ENCODE data around the gene MICAL2. TPM values are rescaled to one million over a fixed set of nuclear protein-coding genes. Genes with fewer than 3 reads are reported as not detected.

MICAL2 gene
- total RNA-seq, 1 experiment from 2014 or later = 191 TPM

- Mint-ChIP-seq H3K9me3 (ENCODE audit: low read depth, unreplicated experiment) (no peaks in the 10 kb centered on the region), H3K27ac (ENCODE audit: unreplicated experiment) (no peak overlapping the region), H3K36me3 (ENCODE audit: insufficient read depth, unreplicated experiment) (no peaks in the 10 kb centered on the region), H3K4me3 (ENCODE audit: low read depth, unreplicated experiment) (no peak overlapping the region), H3K27me3 (ENCODE audit: unreplicated experiment) (no peaks in the 10 kb centered on the region), H3K4me1 (ENCODE audit: low read depth, unreplicated experiment) (peaks cover 22% of the 10 kb centered on the region)
- TF ChIP-seq CTCF (IDR thresholded peaks at IDR 0.05; ENCODE audit: unreplicated experiment) = no peak
- no TSS peak for BruUV-seq (replicated peaks)
- CTCF ChIA-PET = no interaction called here
- intact Hi-C loops (cut with micrococcal nuclease; ENCODE audit: unreplicated experiment) = loop anchor here (5.0 kb wide), 1 partner anchor 54 kb away; no protein-coding TSS in a partner anchor
- no peak for DNase-seq
Observed at GRCh38 chr11:12101318-12101717, 9.1 kb upstream of the MICAL2 start.

- intact Hi-C loops (cut with micrococcal nuclease; ENCODE audit: unreplicated experiment) = loop anchor here (5.0 kb wide), 1 partner anchor 55 kb away; no protein-coding TSS in a partner anchor
- Mint-ChIP-seq H3K4me3 (ENCODE audit: low read depth, unreplicated experiment) (no peak overlapping the region), H3K9me3 (ENCODE audit: low read depth, unreplicated experiment) (no peaks in the 10 kb centered on the region), H3K27me3 (ENCODE audit: unreplicated experiment) (no peaks in the 10 kb centered on the region), H3K36me3 (ENCODE audit: insufficient read depth, unreplicated experiment) (no peaks in the 10 kb centered on the region), H3K4me1 (ENCODE audit: low read depth, unreplicated experiment) (peaks cover 22% of the 10 kb centered on the region), H3K27ac (ENCODE audit: unreplicated experiment) (no peak overlapping the region)
- TF ChIP-seq CTCF (IDR thresholded peaks at IDR 0.05; ENCODE audit: unreplicated experiment) = no peak
- DNase-seq = no peak
- CTCF ChIA-PET = interaction anchor here (0.7 to 2.3 kb wide), 4 partner anchors 15 to 116 kb away, joined by 3 to 10 read pairs (median 4); no protein-coding TSS in a partner anchor
- no TSS peak for BruUV-seq (replicated peaks)
Observed at GRCh38 chr11:12102588-12103410, 7.6 kb upstream of the MICAL2 start.

GRCh38 chr11:12103411-12104225, 6.8 kb upstream of the MICAL2 start:
- no peak overlapping the region for H3K27ac Mint-ChIP-seq (ENCODE audit: unreplicated experiment)
- no peaks in the 10 kb centered on the region for H3K27me3 Mint-ChIP-seq (ENCODE audit: unreplicated experiment)
- H3K9me3 Mint-ChIP-seq (ENCODE audit: low read depth, unreplicated experiment) = no peaks in the 10 kb centered on the region
- intact Hi-C loops (cut with micrococcal nuclease; ENCODE audit: unreplicated experiment) = loop anchor here (5.0 kb wide), 1 partner anchor 56 kb away; no protein-coding TSS in a partner anchor
- no peaks in the 10 kb centered on the region for H3K36me3 Mint-ChIP-seq (ENCODE audit: insufficient read depth, unreplicated experiment)
- H3K4me3 Mint-ChIP-seq (ENCODE audit: low read depth, unreplicated experiment) = no peak overlapping the region
- BruUV-seq (replicated peaks) = no TSS peak
- peaks cover 18% of the 10 kb centered on the region for H3K4me1 Mint-ChIP-seq (ENCODE audit: low read depth, unreplicated experiment)
- TF ChIP-seq CTCF (IDR thresholded peaks at IDR 0.05; ENCODE audit: unreplicated experiment) = no peak
- CTCF ChIA-PET = interaction anchor here (0.9 to 2.3 kb wide), 4 partner anchors 13 to 56 kb away, joined by 3 to 10 read pairs (median 4); no protein-coding TSS in a partner anchor
- no peak for DNase-seq

GRCh38 chr11:12105471-12105870, 4.9 kb upstream of the MICAL2 start:
- BruUV-seq (replicated peaks) = no TSS peak
- no peak for DNase-seq
- no peak for TF ChIP-seq CTCF (IDR thresholded peaks at IDR 0.05; ENCODE audit: unreplicated experiment)
- no peaks in the 10 kb centered on the region for H3K27me3 Mint-ChIP-seq (ENCODE audit: unreplicated experiment)
- intact Hi-C loops (cut with micrococcal nuclease; ENCODE audit: unreplicated experiment) = no loop called here
- CTCF ChIA-PET = no interaction called here
- no peak overlapping the region for H3K27ac Mint-ChIP-seq (ENCODE audit: unreplicated experiment)
- H3K36me3 Mint-ChIP-seq (ENCODE audit: insufficient read depth, unreplicated experiment) = peaks cover 10% of the 10 kb centered on the region
- H3K4me1 Mint-ChIP-seq (ENCODE audit: low read depth, unreplicated experiment) = peaks cover 25% of the 10 kb centered on the region
- no peaks in the 10 kb centered on the region for H3K9me3 Mint-ChIP-seq (ENCODE audit: low read depth, unreplicated experiment)
- H3K4me3 Mint-ChIP-seq (ENCODE audit: low read depth, unreplicated experiment) = no peak overlapping the region
